HL-60 (cell line): ENCODE data around the gene TBCD.

Experiments used
- DNase-seq, 2 experiments: peaks; one replicate each; pipeline ENCODE4 v3.0.0-alpha.2; 2010 to 2020; ENCODE audit warnings: low read depth in 1 of 2, low spot score in 1 of 2
- H3K27ac ChIP-seq: fragments of 250-450 bp; sonication (Bioruptor Pico); replicated peaks from 2 replicates; pipeline ENCODE4 v1.5.1; 2020; ENCODE audit warnings: mild to moderate bottlenecking, moderate library complexity
- H3K27me3 ChIP-seq: fragments of 250-450 bp; sonication (Bioruptor Pico); 2 replicates; pipeline ENCODE4 v1.5.1; 2021; ENCODE audit warnings: mild to moderate bottlenecking, moderate library complexity; ENCODE audit not compliant: insufficient read depth, poor library complexity, severe bottlenecking
- H3K4me3 ChIP-seq: replicated peaks from 2 replicates; pipeline ENCODE4 v1.5.1; 2011; ENCODE audit warnings: mild to moderate bottlenecking, control low read depth, low read length; ENCODE audit not compliant: insufficient read depth
- CTCF ChIP-seq: IDR thresholded peaks from one replicate; pipeline ENCODE4 v1.5.1; 2011; ENCODE audit warnings: low read length, control low read depth, inconsistent platforms; ENCODE audit not compliant: insufficient read depth
- GABPA ChIP-seq: IDR thresholded peaks from 2 replicates; pipeline ENCODE4 v1.6.1; 2012; ENCODE audit warnings: low read depth
- POLR2AphosphoS5 ChIP-seq: IDR thresholded peaks from 2 replicates; pipeline ENCODE4 v1.6.1; 2012; ENCODE audit warnings: low read depth
- SPI1 ChIP-seq: IDR thresholded peaks from 2 replicates; pipeline ENCODE4 v1.6.1; 2012; ENCODE audit warnings: low read depth, mild to moderate bottlenecking, borderline replicate concordance
- TF ChIP-seq, protein P1 (sequence below): IDR thresholded peaks from 2 replicates; pipeline ENCODE4 v1.6.1; 2012; ENCODE audit warnings: low read depth; ENCODE audit not compliant: insufficient replicate concordance

TBCD gene

DNA sequence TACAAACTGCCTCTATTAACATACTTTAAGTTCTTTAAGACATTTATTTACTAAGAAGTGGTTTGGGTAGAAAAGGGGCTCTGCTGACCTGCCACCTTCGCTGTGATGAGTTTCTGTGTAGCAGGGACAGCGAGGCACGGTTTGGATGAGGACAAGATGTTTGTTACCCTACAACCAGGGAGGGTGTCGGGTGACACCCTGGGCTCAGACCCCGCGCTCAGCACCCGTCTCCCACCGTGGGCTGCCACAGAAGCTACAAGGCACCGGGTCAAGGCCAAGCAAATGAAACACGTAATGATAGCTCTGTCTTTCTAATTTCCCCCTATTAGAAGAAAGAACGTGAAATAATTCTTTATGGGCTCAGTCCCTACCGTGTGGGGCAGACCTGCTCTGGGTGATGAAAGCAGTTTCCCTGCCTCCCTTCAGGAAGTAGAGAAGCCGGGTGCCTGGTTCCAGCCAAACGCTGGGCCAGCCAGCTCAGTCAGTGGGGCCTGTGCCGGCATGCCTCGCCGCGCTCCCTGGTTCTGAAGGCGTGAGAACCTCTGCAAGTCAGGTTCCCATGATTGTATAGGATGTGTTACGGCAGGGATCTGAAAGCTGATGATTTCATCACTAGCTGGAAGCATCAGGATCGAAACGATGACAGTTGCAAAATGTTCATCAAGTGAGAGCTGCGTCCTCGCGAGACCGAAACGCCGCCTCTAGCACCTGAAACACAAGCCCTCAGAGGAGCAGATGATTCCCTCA, 84.1 kb downstream of the TBCD start:
- TF ChIP-seq GABPA: no peak
- no peak for TF ChIP-seq CTCF
- TF ChIP-seq, protein P1, sequence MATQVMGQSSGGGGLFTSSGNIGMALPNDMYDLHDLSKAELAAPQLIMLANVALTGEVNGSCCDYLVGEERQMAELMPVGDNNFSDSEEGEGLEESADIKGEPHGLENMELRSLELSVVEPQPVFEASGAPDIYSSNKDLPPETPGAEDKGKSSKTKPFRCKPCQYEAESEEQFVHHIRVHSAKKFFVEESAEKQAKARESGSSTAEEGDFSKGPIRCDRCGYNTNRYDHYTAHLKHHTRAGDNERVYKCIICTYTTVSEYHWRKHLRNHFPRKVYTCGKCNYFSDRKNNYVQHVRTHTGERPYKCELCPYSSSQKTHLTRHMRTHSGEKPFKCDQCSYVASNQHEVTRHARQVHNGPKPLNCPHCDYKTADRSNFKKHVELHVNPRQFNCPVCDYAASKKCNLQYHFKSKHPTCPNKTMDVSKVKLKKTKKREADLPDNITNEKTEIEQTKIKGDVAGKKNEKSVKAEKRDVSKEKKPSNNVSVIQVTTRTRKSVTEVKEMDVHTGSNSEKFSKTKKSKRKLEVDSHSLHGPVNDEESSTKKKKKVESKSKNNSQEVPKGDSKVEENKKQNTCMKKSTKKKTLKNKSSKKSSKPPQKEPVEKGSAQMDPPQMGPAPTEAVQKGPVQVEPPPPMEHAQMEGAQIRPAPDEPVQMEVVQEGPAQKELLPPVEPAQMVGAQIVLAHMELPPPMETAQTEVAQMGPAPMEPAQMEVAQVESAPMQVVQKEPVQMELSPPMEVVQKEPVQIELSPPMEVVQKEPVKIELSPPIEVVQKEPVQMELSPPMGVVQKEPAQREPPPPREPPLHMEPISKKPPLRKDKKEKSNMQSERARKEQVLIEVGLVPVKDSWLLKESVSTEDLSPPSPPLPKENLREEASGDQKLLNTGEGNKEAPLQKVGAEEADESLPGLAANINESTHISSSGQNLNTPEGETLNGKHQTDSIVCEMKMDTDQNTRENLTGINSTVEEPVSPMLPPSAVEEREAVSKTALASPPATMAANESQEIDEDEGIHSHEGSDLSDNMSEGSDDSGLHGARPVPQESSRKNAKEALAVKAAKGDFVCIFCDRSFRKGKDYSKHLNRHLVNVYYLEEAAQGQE: no peak
- no peak for TF ChIP-seq SPI1
- TF ChIP-seq POLR2AphosphoS5: no peak
- H3K4me3 ChIP-seq: no peak overlapping the region
- H3K27me3 ChIP-seq: no peaks in the 10 kb centered on the region
- no peak overlapping the region for H3K27ac ChIP-seq
- DNase-seq: no peak

GRCh38 chr17:82836823-82837357, 85.0 kb downstream of the TBCD start:
- TF ChIP-seq, protein P1: no peak
- TF ChIP-seq GABPA (no peak), CTCF (no peak), SPI1 (no peak), POLR2AphosphoS5 (no peak)
- no peak overlapping the region for H3K4me3 ChIP-seq
- no peak overlapping the region for H3K27ac ChIP-seq
- DNase-seq: no peak
- no peaks in the 10 kb centered on the region for H3K27me3 ChIP-seq

GRCh38 chr17:82837586-82838320, 85.9 kb downstream of the TBCD start:
- no peak for DNase-seq
- no peak overlapping the region for H3K4me3 ChIP-seq
- no peak for TF ChIP-seq CTCF
- TF ChIP-seq, protein P1: no peak
- TF ChIP-seq POLR2AphosphoS5: no peak
- TF ChIP-seq GABPA: no peak
- H3K27me3 ChIP-seq: no peaks in the 10 kb centered on the region
- no peak overlapping the region for H3K27ac ChIP-seq
